Smooth muscle cell (in vitro differentiated cells): ENCODE data around the gene SCG2. TPM values are rescaled to one million over a fixed set of nuclear protein-coding genes. Genes with fewer than 3 reads are reported as not detected.
A peak's percentile ranks its signal among the peaks of the same experiment; 100 is the strongest.

Experiments
- DNase-seq: peaks from one replicate; lab custom pipeline; 2025; ENCODE audit not compliant: unreplicated experiment; lab: John Stamatoyannopoulos, UW
- H2AFZ ChIP-seq: fragments of 200-600 bp; sonication (generic); 2 replicates; pipeline ENCODE4 v1.6.0; 2016; ENCODE audit warnings: antibody characterized with exemption, low read depth, mild to moderate bottlenecking
- H3F3A ChIP-seq: fragments of 200-600 bp; sonication (generic); 2 replicates; pipeline ENCODE4 v1.6.0; 2017; ENCODE audit warnings: antibody characterized with exemption, low read depth
- H3K27ac ChIP-seq: fragments of 200-600 bp; sonication (generic); 2 replicates; pipeline ENCODE4 v1.5.1; 2016; ENCODE audit warnings: low read depth, mild to moderate bottlenecking
- H3K27me3 ChIP-seq: fragments of 200-600 bp; sonication (generic); 2 replicates; pipeline ENCODE4 v1.6.1; 2016; ENCODE audit warnings: low read depth, mild to moderate bottlenecking
- H3K36me3 ChIP-seq: fragments of 200-600 bp; sonication (generic); 2 replicates; pipeline ENCODE4 v1.5.1; 2016; ENCODE audit warnings: low read depth
- H3K4me1 ChIP-seq: fragments of 200-600 bp; sonication (generic); 2 replicates; pipeline ENCODE4 v1.5.1; 2016; ENCODE audit warnings: low read depth
- H3K4me2 ChIP-seq: fragments of 200-600 bp; sonication (generic); 2 replicates; pipeline ENCODE4 v1.6.0; 2016; ENCODE audit warnings: mild to moderate bottlenecking
- H3K4me3 ChIP-seq: fragments of 200-600 bp; sonication (generic); 2 replicates; pipeline ENCODE4 v1.5.1; 2016; ENCODE audit warnings: mild to moderate bottlenecking
- H3K79me2 ChIP-seq: fragments of 200-600 bp; sonication (generic); 2 replicates; pipeline ENCODE4 v1.6.0; 2016; ENCODE audit warnings: low read depth, mild to moderate bottlenecking
- H3K9ac ChIP-seq: fragments of 200-600 bp; sonication (generic); 2 replicates; pipeline ENCODE4 v1.6.0; 2016; ENCODE audit warnings: low read depth
- H3K9me3 ChIP-seq: fragments of 200-600 bp; sonication (generic); replicated peaks from 2 replicates; pipeline ENCODE4 v1.5.1; 2016; ENCODE audit warnings: low read depth
- H4K20me1 ChIP-seq: fragments of 200-600 bp; sonication (generic); 2 replicates; pipeline ENCODE4 v1.6.0; 2016; ENCODE audit warnings: low read depth
- CTCF ChIP-seq: fragments of 200-600 bp; sonication (generic); IDR thresholded peaks from 2 replicates; pipeline ENCODE4 v1.5.1; 2017; ENCODE audit warnings: borderline replicate concordance, mild to moderate bottlenecking, antibody characterized with exemption; ENCODE audit not compliant: insufficient read depth, poor library complexity, severe bottlenecking
- WGBS: methylation state at CpG from one replicate; pipeline ENCODE4 v1.1.7; 2016; ENCODE audit warnings: low lambda C conversion rate; 5-methylcytosine and 5-hydroxymethylcytosine counted together
- polyA plus RNA-seq: library from polyadenylated mRNA; unstranded; fragments of >200 nt; fragmentation: Nextera tagmentation; extraction: Ambion mirVana; gene quantifications from 2 replicates; pipeline ENCODE4 v1.2.1, GENCODE V29; 2016
- total RNA-seq: library from RNA; depleted of rRNA; stranded (reverse); fragments of >200 nt; gene quantifications from 2 replicates; pipeline ENCODE4 v1.2.3, GENCODE V29; 2014

The SCG2 gene
- total and polyA plus RNA-seq, 2 experiments from 2014 or later, result 29.1 to 34.7 TPM

- Histone ChIP-seq H3K9ac (no peak overlapping the region), H2AFZ (no peak overlapping the region), H4K20me1 (no peaks in the 10 kb centered on the region), H3K9me3 (no peaks in the 10 kb centered on the region), H3K4me2 (no peak overlapping the region), H3K79me2 (no peaks in the 10 kb centered on the region), H3K4me1 (peaks cover 10% of the 10 kb centered on the region), H3K27me3 (no peaks in the 10 kb centered on the region), H3K36me3 (no peaks in the 10 kb centered on the region), H3K27ac (no peak overlapping the region), H3F3A (peaks cover 10% of the 10 kb centered on the region), H3K4me3 (no peak overlapping the region)
- DNase-seq, result no peak
- WGBS, result 91% methylated on average over 1 of the region's 1 CpG
- TF ChIP-seq CTCF, result no peak
Measured at GRCh38 chr2:223558970-223559369, 43.2 kb downstream of the SCG2 start.

DNA sequence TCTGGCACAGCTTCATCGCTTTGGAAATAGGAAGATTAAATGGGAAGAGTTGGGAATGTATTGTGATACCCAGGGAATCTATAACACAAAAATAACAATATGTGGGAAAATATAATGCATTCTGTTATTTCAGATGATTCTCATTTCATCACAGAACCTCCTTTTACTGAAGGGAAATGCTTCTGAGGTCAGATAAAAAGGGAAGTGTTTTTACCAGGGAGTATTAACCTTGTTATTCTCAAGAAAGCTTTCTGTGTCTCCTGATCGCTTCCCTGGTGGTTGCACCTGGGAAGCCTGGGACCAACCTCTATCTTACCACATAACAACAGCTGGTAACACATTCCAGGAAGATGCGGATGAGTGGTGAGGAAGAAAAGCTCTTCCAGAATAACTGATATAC lies 47.2 kb downstream of the SCG2 start:
- H3K9me3 ChIP-seq, result no peaks in the 10 kb centered on the region
- H3K4me1 ChIP-seq, result no peaks in the 10 kb centered on the region
- H3K79me2 ChIP-seq, result no peaks in the 10 kb centered on the region
- H3K36me3 ChIP-seq, result no peaks in the 10 kb centered on the region
- no peak overlapping the region for H3K4me3 ChIP-seq
- 90% methylated on average over 3 of the region's 3 CpGs for WGBS
- H3K27me3 ChIP-seq, result no peaks in the 10 kb centered on the region
- no peak for DNase-seq
- H4K20me1 ChIP-seq, result no peaks in the 10 kb centered on the region
- H3K9ac ChIP-seq, result no peak overlapping the region
- H3K4me2 ChIP-seq, result no peak overlapping the region
- TF ChIP-seq CTCF, result no peak
- H3K27ac ChIP-seq, result no peak overlapping the region
- H2AFZ ChIP-seq, result no peak overlapping the region
- no peaks in the 10 kb centered on the region for H3F3A ChIP-seq

GRCh38 chr2:223549215-223549614 lies 52.9 kb downstream of the SCG2 start:
- no peaks in the 10 kb centered on the region for H3K79me2 ChIP-seq
- H3K27ac ChIP-seq, result peak overlapping the region; percentile 53

More at GRCh38 chr2:223549215-223549614, 52.9 kb downstream of the SCG2 start:
- no peak for TF ChIP-seq CTCF
- H3K4me2 ChIP-seq, result peak overlapping the region; percentile 1
- no peak for DNase-seq
- H3K4me1 ChIP-seq, result no peaks in the 10 kb centered on the region
- H2AFZ ChIP-seq, result no peak overlapping the region
- 30% methylated on average over 8 of the region's 8 CpGs for WGBS
- no peaks in the 10 kb centered on the region for H3K36me3 ChIP-seq
- no peak overlapping the region for H3K4me3 ChIP-seq
- no peak overlapping the region for H3K9ac ChIP-seq
- H4K20me1 ChIP-seq, result no peaks in the 10 kb centered on the region
- no peaks in the 10 kb centered on the region for H3K9me3 ChIP-seq
- H3K27me3 ChIP-seq, result no peaks in the 10 kb centered on the region
- no peaks in the 10 kb centered on the region for H3F3A ChIP-seq
